ENCODE data around the gene COL9A3.

The COL9A3 gene

DNA sequence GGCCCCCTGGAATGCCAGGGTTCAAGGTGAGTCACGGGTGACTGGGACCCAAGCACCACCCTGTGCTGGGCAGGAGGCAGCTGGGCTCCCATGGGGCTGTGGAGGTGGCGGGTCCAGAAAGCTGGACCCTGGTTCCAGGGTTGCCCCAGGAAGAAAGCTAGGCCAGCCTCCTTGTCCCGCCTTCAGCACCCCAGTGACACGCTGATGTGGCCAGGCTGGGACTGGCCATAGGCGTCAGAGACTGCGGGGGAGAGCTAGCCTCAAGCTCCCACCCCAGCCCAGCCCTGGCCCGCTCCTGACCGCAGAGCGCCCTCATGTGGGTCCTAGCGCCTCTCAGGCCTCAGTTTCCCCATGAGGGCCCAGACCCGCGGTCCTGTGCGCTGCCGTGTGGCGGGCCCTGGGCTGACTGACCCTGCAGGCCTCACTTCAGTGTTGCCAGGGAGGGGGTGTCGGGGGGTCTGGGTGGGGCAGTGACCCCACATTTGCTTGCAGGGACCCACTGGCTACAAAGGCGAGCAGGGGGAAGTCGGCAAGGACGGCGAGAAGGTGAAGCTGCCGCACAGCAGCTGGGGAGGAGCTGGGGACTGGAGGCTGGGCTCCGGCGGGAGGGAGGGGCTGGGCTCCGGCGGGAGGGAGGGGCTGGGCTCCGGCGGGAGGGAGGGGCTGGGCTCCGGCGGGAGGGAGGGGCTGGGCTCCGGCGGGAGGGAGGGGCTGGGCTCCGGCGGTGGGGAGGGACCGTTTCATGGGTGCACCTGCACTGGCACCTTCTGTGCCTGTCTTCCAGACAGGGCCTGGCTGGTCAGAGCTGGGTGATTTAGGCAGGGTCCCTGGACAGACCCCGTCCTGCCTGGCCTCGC is 7.9 kb downstream of the COL9A3 start:
- peak; percentile 66 for DNase-seq

DNA sequence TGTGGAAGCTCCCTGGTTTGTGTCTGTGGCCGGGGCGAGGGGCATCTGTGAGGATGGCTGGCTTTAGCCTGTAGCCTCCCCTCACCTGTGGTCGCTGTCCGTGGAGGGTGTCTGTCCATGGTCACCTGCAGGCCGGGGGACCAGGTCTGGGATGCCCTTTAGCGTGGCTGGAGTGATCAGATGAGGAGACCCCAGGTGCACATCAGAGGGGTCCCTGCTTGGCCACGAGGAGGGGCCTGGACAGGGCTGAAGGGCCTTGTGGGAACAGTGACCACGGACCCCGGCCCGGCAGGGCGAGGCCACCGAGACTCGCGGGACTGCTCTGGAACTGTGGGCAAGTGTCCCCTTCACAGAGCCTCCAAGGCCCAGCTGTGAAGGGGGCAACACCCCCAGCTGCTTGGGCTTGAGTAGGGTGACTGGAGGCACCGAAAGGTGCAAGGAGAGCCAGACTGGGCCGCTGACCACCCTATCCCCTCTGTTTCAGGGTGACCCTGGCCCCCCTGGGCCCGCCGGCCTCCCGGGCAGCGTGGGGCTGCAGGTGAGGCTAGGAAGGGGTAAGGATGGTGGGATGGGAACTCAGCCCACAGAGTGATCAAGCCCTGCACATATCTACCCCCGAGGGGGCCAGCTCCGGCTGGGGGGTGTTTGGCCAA is 8.6 kb downstream of the COL9A3 start:
- DNase-seq, result no peak

DNA sequence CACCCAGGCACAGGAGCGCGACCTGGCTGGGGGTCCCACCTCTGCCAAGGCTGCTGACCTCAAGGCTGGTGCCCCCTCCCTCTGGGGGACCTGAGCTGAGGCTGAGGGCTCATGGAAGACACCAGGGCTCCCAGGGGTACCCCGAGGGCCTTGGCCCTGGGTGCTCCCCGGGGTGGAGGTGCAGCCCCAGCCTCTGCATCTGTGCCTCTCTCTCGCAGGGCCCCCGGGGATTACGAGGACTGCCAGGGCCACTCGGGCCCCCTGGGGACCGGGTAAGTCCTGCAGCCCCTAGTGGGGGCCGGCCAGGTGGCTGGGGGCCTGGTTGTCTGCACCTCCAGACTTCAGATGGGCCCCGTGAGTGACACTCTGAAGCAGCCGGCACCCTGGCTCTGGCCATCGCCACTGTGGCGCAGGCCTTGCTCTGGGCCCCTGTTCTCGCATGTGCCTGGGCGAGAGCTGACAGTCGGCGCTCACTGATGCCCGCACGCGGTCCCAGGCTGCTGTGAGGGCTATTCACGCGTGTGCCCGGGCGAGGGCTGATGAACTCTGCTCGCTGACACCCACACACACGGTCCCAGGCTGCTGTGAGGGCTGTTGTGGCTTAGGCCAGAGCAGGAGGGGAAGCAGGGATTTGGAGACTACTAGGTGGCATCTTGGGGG is 9.3 kb downstream of the COL9A3 start:
- DNase-seq, result no peak

DNA sequence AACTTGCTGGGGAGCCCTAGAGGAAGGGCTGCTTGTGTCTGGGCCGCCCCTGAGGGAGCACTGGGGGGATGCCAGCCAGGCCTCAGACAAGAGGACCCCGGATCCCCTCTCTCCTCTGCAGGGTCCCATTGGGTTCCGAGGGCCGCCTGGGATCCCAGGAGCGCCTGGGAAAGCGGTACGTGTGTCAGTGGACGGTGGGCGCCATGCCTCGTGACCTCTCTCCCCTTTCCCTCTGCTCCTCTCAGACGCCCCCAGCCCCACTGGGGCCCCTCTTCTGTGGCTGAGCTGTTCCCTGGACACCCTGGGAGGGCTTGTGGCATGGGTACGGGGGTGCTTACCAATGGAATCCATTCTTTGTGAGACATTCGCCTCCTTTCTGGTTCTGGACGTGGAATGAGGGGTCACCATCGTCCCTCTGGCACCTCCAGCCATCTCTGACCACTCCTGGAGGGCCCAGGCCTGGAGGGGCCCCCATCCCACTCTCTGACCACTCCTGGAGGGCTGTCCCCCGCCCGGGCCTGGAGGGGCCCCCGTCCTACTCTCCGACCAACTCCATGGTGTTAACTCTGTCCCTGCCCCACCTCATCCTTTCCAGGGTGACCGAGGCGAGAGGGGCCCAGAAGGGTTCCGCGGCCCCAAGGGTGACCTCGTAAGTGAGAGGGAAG is 9.9 kb downstream of the COL9A3 start:
- DNase-seq, result no peak

DNA sequence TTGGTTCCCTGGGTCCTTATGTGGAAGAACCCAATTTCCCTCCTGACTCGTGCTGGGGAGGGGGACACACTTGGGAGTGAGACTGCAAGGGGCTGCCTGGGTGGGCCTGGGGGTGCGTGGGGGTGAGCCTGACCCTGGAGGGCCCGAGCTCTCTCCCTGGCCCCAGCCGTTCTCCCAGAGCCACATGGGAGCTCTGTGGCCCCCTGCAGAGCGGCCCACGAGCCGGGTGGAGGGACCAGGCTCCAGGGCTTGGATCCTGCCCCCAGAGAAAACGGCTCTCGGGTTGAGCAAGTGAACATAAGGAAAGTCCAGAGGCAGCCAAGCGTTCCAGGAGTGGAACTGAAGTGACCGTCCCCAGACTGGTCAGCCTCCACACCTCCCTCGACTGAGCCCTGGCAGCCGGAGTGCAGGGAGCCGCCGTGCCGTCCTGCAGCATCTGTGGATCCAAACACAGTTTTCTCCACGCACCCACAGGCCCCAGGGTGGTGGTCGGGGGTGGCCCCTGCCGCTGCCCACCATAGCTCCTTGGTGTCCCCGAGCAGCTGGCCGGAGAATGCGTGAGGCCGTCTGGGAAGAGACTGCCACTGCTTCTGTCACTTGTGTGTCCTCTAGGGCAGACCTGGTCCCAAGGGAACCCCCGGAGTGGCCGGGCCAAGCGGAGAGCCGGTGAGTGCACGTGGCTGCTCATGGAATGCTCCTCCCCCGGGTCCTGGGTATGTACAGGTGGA is 10.6 kb downstream of the COL9A3 start:
- DNase-seq, result no peak

DNA sequence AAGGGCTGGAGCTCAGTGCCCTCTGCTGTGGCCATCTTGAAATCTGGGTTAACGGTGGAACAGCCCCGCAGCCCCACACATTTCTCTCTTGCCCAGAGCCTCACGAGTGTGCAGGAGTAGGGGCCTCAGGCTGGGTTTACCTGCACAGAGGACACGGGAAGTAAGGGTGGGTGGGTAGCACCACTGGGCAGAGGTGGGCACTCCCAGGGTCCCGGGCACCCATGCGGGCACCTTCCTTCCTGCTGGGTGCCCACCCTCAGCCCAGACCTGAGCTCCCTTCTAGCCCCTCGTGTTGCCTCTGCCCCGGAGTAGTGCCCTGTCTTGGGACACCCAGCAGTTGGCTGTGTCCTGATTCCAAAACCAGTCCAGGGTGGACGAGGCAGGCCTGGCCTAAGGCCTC is 11.2 kb downstream of the COL9A3 start:
- no peak for DNase-seq

DNA sequence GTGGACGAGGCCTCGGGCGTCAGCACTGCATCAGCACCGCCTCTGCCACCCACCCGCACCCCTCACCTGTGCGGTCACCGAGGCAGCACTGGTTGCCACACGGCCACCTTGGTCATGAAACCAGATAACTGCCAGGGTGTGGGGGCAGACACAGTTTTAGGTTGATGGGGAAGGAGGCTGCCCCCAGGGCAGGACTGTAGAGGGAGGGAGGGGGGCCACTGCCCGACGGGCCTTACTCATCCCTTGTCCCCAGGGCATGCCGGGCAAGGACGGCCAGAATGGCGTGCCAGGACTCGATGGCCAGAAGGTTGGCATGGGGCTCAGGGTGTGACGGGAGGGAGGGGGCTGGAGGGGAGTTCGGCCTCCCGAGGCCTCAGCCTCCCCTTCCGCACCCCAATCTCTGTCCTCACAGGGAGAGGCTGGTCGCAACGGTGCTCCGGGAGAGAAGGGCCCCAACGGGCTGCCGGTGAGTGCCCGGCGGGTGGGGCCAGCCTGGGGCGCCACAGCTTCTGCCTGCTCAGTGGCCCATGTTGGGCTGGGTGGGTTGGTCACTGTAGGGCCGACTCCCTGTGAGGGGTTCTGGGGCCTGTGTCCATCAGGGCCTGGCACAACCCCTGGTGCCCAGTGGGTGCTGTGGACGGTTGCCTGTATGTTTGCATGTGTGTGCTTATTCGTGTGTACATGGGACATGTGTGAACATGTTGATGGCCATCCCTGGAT is 11.8 kb downstream of the COL9A3 start:
- no peak for DNase-seq

DNA sequence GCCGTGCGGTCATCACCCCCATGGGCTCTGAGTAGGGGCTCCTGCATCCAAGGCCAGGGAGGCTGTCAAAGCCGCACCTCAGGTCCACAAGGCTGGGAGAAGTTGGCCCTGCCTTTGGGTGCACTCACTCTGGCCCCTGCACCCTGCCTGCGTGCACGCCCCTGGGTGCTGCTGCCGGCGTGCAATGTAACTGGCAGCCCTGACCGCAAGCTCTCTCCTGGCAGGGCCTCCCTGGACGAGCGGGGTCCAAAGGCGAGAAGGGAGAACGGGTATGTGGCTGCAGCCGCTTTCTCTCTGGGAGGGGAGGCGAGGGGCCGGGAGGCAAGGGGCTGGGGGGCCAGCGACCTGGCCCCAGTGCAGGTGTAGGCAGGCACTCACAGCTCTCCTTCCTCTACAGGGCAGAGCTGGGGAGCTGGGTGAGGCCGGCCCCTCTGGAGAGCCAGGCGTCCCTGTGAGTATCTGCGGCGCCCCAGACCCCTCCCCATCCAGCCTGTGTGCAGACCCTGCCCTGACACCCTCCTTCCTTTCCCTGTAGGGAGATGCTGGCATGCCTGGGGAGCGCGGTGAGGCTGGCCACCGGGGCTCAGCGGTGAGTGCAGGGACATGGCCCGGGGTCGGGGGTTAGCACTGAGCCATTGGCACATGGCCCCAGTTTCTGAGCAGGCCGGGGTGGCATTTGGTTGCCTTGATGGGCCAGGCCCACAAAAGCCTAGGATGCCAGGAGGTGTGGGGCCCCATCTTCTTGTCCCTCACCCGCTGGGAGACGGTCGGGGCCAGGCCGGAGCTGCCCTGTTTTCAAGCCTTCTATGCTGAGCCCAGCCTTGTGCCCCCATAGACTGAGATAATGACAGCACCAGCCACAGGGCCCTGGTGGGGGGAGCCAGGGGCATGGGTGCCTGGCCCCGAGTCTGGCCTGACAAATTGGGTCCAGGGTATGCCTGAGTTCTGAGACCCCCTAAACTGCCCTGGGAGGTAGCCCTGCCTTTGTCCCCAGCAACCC is 12.7 kb downstream of the COL9A3 start:
- no peak for DNase-seq

DNA sequence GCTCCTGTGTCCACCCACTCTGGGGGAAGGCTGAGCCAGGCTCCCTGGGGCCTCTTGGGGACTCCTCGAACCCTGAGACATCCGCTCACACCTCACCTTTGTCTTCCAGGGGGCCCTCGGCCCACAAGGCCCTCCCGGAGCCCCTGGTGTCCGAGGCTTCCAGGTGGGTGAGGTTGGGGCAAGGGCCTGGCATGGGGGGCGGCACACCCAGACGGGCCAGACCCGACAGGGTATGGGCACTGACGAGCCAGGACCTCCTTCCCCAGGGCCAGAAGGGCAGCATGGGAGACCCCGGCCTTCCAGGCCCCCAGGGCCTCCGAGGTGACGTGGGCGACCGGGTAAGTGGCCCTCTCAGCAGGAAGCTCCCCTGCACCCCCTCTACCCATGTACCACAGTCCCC is 13.4 kb downstream of the COL9A3 start:
- no peak for DNase-seq

DNA sequence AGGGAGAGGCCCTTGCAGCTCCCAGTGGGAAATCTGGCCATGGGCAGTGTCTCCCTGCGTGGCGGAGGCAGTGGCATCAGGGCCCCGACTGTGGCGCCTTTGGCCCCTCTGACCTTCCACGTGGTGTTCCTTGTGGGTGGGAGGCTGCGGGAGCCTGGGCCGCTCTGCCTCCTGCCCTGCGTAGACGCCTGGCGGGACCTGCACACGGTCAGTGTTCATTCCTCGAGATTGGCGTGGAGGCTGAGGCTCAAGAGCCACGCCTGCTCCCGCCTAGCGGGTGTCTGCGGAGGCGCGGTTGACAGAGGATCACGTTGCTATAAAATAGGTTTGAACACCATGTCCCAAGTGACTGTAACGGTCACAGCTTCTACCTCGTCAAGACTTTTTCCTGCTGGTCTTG is 14.0 kb downstream of the COL9A3 start:
- DNase-seq, result no peak

DNA sequence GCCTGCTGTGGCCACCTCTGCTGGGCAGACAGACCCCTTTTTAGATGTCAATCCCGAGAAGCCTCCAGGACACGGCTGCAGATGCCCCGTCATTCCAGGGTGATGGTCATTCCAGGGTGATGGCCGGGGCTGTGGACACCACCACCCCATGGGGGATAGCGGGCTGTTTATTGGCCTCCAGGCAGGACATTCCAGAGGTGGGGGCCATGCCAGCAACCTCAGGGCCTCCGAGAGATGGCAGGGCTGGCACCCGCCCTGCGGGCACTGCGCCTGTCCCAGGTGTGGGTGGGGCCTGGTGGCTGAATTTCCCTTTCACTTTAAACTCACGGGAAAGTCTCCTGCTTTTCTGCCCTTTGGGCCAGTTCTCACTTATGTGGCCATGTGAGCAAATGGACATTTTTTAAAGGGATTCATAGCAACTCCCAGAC is 14.5 kb downstream of the COL9A3 start:
- DNase-seq, result no peak

DNA sequence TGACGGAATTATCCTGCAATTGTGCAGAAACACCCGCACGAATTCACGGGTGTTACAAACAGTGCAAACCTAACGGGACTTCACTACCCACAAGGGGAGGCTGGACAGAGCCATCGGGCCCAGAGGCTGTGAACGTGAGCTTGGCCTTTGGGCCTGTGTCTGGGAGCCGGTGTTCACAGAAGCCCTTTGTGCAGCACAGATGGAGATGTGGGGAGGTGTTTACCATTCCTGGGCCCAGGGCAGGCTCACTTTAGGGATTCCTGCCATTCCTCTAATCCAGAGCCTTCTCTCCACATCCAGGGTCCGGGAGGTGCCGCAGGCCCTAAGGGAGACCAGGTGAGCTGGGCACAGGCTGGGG is 15.0 kb downstream of the COL9A3 start:
- DNase-seq, result no peak

DNA sequence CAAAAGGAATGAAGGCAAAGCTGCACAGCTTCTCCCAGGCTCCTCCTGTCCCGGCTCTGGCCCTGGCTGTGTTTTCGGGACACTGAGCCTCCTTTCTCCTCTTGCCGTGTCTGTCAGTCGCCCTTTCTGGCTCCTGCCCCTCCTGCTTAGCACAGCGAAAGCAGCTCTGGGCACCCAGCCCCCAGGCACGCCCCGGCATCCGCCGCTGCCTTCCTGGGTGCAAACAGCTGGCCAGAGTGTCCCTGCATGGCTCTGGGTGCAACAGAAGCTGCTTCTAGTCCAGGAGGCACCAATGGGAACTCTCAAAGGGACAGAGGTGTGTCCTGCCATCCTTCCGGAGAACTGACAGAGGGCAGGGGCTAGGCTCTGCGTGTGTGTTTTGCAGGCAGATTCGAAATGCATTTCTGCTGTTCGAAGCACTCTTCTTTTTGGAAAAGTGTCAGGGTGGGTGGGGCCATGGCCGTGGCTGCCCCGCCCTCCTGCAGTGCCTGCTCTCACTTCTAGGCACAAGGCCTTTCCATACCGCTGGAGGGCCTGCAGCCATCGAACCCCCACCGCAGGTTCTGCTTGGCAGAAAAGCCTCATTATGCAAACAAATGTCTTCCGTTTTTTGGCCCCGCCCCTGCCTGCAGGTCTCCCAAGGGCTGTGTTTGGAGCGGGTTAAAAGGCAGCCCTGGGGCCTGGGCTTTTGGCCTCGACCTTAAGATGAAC is 15.5 kb downstream of the COL9A3 start:
- DNase-seq, result peak; percentile 62

DNA sequence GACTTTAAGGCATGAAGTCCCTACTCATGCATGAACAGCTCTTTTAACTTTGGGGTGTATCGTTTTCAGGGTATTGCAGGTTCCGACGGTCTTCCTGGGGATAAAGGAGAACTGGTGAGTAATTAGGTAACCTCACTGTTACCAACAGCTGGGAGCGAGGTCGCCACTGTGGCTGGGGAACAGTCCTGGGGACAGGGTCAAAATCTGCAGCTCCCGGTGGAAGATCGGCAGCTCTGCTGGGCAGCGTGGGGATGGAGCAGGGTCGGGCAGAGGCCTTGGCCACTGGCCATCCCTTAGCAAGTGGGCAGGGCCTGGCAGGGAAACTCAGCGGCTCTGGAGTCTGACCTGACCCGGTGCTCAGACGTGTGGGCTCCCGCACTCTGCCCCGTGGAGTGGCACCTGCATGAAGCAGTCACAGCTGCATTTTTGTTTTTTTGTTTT is 16.1 kb downstream of the COL9A3 start:
- no peak for DNase-seq

DNA sequence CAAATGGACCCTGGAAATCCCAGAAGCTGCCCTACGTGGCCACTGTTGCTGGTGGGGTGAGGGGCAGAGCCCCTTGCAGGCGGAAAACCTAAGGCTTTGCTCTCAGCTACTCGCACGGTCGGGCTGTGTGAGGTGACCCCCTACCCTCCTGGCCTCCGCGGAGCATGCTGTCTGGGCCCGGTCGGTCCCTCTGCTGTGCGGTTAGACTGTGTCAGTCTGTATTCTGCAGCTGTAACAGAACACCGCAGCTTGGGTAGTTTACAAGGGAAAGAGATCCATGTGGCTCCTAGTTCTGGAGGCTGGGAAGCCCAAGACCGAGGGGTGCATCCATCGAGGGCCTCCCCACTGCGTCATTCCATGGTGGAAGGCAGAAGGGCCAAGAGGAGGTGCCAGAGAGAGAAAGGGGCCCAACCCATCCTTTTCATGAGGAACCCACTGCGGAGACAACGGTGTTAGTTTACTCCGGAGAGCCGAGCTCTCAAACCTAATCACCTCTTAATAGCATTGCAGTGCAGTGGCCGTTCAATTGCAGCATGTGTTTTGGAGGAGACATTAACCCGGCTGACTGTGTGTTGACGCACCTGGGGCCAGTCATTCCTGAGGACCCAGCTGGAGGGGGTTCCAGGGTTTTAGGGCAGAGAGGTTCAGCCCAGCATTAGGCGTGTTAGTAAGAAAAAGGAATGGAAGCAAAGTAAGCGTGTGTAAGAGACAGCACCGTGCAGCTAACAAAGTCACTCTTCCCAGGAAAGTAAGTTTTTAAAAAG is 18.3 kb downstream of the COL9A3 start:
- no peak for DNase-seq

DNA sequence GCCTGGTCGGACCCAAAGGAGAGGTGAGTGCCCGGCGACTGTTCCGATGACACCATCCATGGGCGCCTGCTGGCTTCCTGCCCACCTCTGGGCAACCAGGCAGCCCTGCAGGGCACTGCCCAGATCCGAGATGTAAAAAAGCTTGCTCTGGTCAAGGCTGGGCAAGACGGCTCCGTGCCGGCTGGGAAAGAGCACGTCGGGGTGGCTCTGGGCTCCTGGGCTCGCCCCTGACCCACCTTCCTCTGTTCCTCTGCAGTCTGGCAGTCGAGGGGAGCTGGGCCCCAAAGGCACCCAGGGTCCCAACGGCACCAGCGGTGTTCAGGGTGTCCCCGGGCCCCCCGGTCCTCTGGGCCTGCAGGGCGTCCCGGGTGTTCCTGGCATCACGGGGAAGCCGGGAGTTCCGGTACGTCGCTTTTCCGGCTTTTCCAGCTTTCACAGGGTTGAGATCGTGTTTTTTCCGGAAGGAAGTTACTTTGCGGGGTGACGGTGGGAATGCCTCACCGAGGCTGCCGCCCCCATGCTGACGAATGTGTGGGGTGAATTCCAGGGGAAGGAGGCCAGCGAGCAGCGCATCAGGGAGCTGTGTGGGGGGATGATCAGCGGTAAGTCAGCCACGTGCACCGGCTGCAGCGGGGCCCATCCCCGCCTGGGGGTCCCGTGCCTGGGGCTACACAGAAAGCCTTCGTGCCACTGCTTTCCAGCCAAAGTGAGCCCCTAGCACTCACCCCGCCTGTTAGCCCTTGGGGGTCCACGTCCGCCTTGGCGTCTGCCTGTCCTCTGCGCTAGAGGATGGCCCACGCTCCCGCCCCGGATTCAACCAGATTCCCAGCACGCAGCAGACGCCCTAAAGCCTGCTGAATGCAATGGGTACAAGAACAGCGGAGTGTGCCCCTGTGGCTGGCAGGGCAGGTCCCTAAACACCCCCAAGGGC is 19.3 kb downstream of the COL9A3 start:
- DNase-seq, result no peak

DNA sequence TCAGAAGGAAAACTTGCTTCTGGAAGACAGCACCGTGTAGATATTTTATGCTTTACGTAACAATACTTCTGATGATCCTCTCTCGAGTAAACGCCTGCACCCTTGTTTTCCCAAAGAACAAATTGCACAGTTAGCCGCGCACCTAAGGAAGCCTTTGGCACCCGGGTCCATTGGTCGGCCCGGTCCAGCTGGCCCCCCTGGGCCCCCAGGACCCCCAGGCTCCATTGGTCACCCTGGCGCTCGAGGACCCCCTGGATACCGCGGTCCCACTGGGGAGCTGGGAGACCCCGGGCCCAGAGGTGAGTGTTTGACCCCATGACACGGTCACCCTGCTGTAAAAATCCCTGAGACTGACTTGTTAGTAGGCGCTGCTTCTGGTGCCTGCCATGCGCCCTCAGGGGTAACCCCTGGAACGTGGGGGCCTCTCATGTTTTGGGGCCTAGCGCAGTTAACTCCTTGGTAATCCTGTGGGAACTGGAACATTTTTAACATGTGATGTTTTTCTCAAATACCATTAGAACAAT is 20.2 kb downstream of the COL9A3 start:
- DNase-seq, result no peak

DNA sequence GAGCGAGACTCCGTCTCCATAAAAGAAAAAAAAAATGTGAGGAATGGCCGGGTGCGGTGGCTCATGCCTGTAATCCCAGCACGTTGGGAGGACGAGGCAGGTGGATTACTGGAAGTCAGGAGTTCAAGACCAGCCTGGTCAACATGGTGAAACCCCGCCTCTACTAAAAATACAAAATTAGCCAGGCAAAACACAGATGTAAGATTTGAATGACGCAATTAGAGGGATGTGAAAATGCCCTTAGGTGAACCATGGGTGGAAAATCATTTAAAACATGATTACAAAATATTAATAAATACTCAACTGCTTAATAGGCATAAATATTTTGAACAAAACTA is 20.9 kb downstream of the COL9A3 start:
- DNase-seq, result no peak

Measured in stimulated activated CD4-positive, alpha-beta T cell treated with anti-CD3 and anti-CD28 coated beads, Interleukin-15, amount 100 ng/mL, for 24 hours (primary cell).